ENCODE measurements around the gene WASF2. TPM values are rescaled to one million over a fixed set of nuclear protein-coding genes. Genes with fewer than 3 reads are reported as not detected.

Gene WASF2
- total RNA-seq, 1 donor from 2014 or later = 156 TPM

GRCh38 chr1:27372808-27373690, 116.9 kb downstream of the WASF2 start:
- DNase-seq = peak; percentile 62
- Histone ChIP-seq H3K4me3 (peak overlapping the region; percentile 38), H3K27ac (peak overlapping the region; percentile 69), H3K27me3 (no peaks in the 10 kb centered on the region), H3K9me3 (no peaks in the 10 kb centered on the region), H3K36me3 (no peaks in the 10 kb centered on the region), H3K4me1 (peaks cover 19% of the 10 kb centered on the region)
- ATAC-seq = no peak
- intact Hi-C loops (cut with DNase I) = no loop called here
- TF ChIP-seq CTCF (IDR thresholded peaks at IDR 0.05) = peak; percentile 38

GRCh38 chr1:27372022-27372807, 117.8 kb downstream of the WASF2 start:
- no peak for DNase-seq
- no peaks in the 10 kb centered on the region for H3K9me3 ChIP-seq
- peak overlapping the region; percentile 38 for H3K4me3 ChIP-seq
- H3K36me3 ChIP-seq = no peaks in the 10 kb centered on the region
- TF ChIP-seq CTCF (IDR thresholded peaks at IDR 0.05) = no peak
- intact Hi-C loops (cut with DNase I) = no loop called here
- H3K27ac ChIP-seq = peak overlapping the region; percentile 69
- ATAC-seq = no peak
- H3K27me3 ChIP-seq = no peaks in the 10 kb centered on the region
- H3K4me1 ChIP-seq = peaks cover 28% of the 10 kb centered on the region

DNA sequence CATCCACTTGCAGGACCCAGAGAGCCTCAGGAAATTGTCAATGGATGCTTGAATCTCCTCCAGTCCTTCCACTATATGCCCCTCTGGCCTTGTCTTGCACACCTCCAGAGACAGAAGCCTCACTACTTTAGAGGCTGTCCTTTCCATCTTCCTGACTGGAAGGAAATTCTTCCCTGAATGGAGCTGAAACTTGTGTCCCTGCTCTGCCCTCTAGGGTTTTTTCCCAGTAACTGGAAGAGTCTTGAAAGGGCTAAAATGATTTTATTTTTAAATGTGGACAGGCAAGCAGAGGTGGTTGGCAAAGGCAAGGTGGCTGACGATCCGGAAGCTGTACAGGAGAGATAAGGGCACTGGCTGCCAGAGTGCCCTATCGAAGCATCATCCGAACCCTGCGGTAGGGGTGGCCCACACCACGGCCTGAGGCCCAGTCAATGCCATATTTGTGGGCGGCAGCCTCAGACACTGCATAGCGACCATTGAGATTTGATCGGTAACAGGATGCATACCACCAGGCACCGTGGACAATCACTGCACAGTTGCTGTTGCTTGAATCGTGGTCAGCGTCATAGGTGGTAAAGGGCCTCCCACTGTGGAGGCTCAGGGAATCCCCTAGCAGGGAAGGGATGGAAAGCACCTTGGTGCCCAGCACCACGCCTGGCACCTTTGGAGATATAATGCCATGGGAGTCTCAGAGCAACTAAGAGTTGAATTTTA, 120.9 kb downstream of the WASF2 start:
- intact Hi-C loops (cut with DNase I) = no loop called here
- no peaks in the 10 kb centered on the region for H3K27me3 ChIP-seq
- DNase-seq (no peak), ATAC-seq (no peak)
- H3K9me3 ChIP-seq = no peaks in the 10 kb centered on the region
- peaks cover 7% of the 10 kb centered on the region for H3K36me3 ChIP-seq
- H3K27ac ChIP-seq = peak overlapping the region; percentile 96
- TF ChIP-seq CTCF (IDR thresholded peaks at IDR 0.05) = peak; percentile 30
- peaks cover 39% of the 10 kb centered on the region for H3K4me1 ChIP-seq
- H3K4me3 ChIP-seq = peak overlapping the region; percentile 16

- no peak for TF ChIP-seq CTCF (IDR thresholded peaks at IDR 0.05)
- no peak for DNase-seq
- Histone ChIP-seq H3K4me3 (peak overlapping the region; percentile 75), H3K27ac (peak overlapping the region; percentile 96), H3K4me1 (peaks cover 40% of the 10 kb centered on the region), H3K9me3 (no peaks in the 10 kb centered on the region), H3K36me3 (peaks cover 25% of the 10 kb centered on the region), H3K27me3 (no peaks in the 10 kb centered on the region)
- ATAC-seq = no peak
- intact Hi-C loops (cut with DNase I) = no loop called here
These were observed 122.8 kb downstream of the WASF2 start for GRCh38 chr1:27367160-27367650.

DNA sequence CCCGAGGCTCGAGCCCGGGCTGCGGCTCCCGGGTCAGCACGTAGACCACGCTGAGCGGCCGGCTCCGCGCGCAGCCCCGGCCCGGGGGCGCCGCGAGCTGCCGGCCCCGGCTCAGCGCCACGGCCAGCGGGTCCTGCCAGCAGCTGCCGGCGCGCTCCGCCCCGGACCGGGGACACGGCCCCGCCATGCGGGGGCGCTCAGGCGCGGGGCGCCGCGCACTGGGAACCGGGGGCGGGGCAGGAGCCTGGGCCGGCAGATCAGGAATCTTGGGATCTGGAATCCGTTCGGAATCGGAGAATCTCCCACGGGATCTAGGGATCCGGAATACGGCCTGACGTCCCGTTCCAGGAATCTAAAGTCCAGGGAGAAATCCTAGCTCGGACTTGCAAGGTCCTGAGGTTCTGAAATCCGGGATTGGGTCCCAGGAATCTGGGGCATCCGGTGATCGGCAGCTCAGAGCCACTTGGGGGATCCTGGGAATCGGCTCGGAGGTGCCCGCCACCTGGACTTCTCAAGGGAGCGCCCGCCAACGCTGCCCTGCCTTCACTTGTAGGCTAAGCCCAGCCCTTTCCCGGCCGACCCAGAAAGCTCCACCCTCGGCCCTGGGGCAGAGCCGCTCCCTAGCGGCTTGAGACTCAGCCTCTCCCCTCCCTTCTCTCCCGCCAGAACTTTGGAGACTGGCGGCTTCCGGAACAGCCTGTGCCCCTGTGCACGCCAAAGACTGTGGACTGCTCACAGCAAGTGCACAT, 123.4 kb downstream of the WASF2 start, which contains the start of gene MAP3K6:
TSS of gene MAP3K6 (minus strand) at position 551 of the 749 bp plus-strand sequence. CDS start at position 187, 364 bp downstream.
- TF ChIP-seq CTCF (IDR thresholded peaks at IDR 0.05) = peak; percentile 36
- peaks cover 40% of the 10 kb centered on the region for H3K4me1 ChIP-seq
- DNase-seq (peak; percentile 96), ATAC-seq (peak; percentile 82)
- H3K4me3 ChIP-seq = peak within 1 kb of the TSS; percentile 75
- H3K27me3 ChIP-seq = no peaks in the 10 kb centered on the region
- intact Hi-C loops (cut with DNase I) = no loop called here
- no peaks in the 10 kb centered on the region for H3K9me3 ChIP-seq
- H3K36me3 ChIP-seq = peaks cover 31% of the 10 kb centered on the region
- H3K27ac ChIP-seq = peak within 1 kb of the TSS; percentile 96
